Glutamatergic neuron (in vitro differentiated cells): ENCODE data around the gene MYRF. TPM values are rescaled to one million over a fixed set of nuclear protein-coding genes. Genes with fewer than 3 reads are reported as not detected.

ENCODE experiments used
- DNase-seq: peaks from one replicate; pipeline ENCODE4 v3.0.0; 2022
- H3K27ac Mint-ChIP-seq: one replicate; pipeline ENCODE4 v1.8.0; 2020; ENCODE audit warnings: mild to moderate bottlenecking, mixed read lengths, inconsistent platforms; ENCODE audit not compliant: unreplicated experiment
- H3K27me3 Mint-ChIP-seq: one replicate; pipeline ENCODE4 v1.8.0; 2020; ENCODE audit warnings: mild to moderate bottlenecking, moderate library complexity, mixed read lengths, inconsistent platforms; ENCODE audit not compliant: unreplicated experiment
- H3K36me3 Mint-ChIP-seq: one replicate; pipeline ENCODE4 v1.8.0; 2020; ENCODE audit warnings: mild to moderate bottlenecking, mixed read lengths, inconsistent platforms; ENCODE audit not compliant: unreplicated experiment
- H3K4me1 Mint-ChIP-seq: one replicate; pipeline ENCODE4 v1.8.0; 2020; ENCODE audit warnings: mild to moderate bottlenecking, low read depth, mixed read lengths, inconsistent platforms; ENCODE audit not compliant: unreplicated experiment
- H3K4me3 Mint-ChIP-seq: one replicate; pipeline ENCODE4 v1.8.0; 2020; ENCODE audit warnings: mild to moderate bottlenecking, mixed read lengths, inconsistent platforms; ENCODE audit not compliant: unreplicated experiment
- H3K9me3 Mint-ChIP-seq: one replicate; pipeline ENCODE4 v1.8.0; 2020; ENCODE audit warnings: mild to moderate bottlenecking, moderate library complexity, mixed read lengths, inconsistent platforms; ENCODE audit not compliant: unreplicated experiment
- total RNA-seq: library from RNA; stranded (reverse); fragmentation: NEBNext Ultra II Directional; extraction: Animal tissue kit (Norgen Biotek cat#: 25700); gene quantifications from one replicate; pipeline ENCODE4 v1.2.1, GENCODE V29; 2021; ENCODE audit not compliant: unreplicated experiment
- TF ChIP-seq, protein P1 (sequence below): fragments of 200-600 bp; sonication (generic); IDR thresholded peaks from one replicate; pipeline ENCODE4 v1.5.0; 2021; ENCODE audit not compliant: partially characterized antibody, unreplicated experiment

MYRF gene
- total RNA-seq, 1 donor from 2014 or later, result 0.29 TPM

DNA sequence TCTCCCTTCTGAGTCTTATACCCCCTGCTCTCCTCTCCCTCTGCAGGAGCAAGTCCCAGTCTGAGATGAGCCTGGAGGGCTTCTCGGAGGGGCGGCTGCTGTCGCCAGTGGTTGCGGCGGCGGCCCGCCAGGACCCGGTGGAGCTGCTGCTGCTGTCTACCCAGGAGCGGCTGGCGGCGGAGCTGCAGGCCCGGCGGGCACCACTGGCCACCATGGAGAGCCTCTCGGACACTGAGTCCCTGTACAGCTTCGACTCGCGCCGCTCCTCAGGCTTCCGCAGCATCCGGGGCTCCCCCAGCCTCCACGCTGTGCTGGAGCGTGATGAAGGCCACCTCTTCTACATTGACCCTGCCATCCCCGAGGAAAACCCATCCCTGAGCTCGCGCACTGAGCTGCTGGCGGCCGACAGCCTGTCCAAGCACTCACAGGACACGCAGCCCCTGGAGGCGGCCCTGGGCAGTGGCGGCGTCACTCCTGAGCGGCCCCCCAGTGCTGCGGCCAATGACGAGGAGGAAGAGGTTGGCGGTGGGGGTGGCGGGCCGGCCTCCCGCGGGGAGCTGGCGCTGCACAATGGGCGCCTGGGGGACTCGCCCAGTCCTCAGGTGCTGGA, 8.8 kb upstream of the MYRF start:
- Mint-ChIP-seq H3K4me1 (peaks cover 14% of the 10 kb centered on the region), H3K27ac (no peak overlapping the region), H3K36me3 (no peaks in the 10 kb centered on the region), H3K4me3 (no peak overlapping the region), H3K27me3 (peaks cover 3% of the 10 kb centered on the region), H3K9me3 (peaks cover 6% of the 10 kb centered on the region)
- peak; percentile 55 for DNase-seq
- TF ChIP-seq, protein P1, sequence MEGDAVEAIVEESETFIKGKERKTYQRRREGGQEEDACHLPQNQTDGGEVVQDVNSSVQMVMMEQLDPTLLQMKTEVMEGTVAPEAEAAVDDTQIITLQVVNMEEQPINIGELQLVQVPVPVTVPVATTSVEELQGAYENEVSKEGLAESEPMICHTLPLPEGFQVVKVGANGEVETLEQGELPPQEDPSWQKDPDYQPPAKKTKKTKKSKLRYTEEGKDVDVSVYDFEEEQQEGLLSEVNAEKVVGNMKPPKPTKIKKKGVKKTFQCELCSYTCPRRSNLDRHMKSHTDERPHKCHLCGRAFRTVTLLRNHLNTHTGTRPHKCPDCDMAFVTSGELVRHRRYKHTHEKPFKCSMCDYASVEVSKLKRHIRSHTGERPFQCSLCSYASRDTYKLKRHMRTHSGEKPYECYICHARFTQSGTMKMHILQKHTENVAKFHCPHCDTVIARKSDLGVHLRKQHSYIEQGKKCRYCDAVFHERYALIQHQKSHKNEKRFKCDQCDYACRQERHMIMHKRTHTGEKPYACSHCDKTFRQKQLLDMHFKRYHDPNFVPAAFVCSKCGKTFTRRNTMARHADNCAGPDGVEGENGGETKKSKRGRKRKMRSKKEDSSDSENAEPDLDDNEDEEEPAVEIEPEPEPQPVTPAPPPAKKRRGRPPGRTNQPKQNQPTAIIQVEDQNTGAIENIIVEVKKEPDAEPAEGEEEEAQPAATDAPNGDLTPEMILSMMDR, result no peak

DNA sequence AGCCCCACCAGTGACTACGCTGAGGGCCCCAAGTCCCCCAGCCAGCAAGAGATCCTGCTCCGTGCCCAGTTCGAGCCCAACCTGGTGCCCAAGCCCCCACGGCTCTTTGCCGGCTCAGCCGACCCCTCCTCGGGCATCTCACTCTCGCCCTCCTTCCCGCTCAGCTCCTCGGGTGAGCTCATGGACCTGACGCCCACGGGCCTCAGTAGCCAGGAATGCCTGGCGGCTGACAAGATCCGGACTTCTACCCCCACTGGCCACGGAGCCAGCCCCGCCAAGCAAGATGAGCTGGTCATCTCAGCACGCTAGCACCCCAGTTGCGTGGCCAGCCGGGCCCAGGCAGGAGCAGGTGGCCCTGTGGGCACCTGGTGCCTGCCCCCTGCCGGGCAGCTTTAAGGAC, 8.3 kb upstream of the MYRF start:
- no peak for DNase-seq
- Mint-ChIP-seq H3K4me3 (no peak overlapping the region), H3K4me1 (peaks cover 16% of the 10 kb centered on the region), H3K9me3 (peaks cover 6% of the 10 kb centered on the region), H3K27me3 (peaks cover 3% of the 10 kb centered on the region), H3K27ac (no peak overlapping the region), H3K36me3 (no peaks in the 10 kb centered on the region)
- TF ChIP-seq, protein P1, result no peak

DNA sequence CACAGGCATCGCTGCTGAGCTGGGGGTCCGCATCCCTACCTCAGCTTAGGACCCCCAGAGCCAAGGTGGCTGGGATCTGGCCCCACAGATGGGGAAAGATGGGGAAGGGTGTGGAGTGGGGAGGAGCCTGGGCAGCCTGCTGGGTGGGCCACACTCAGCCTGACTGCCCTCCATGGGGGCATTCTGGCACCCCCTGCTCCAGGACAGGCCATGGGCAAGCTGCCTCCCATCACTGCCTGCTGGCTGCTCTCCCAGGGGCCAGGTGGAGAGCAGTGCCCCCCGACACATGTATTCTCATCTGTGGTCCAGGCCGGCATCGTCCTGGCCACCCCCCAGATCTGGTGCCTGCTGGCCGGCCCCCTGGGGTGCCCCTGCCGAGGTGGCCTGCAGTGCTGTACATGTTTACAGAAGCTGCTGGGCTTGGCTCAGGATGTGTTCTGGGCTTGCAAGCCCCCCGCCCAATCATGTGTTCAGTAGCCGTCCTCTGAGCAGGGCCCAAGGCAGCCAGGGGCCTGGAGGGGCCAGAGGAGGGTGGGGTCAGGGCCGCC, 7.8 kb upstream of the MYRF start:
- Mint-ChIP-seq H3K27me3 (peaks cover 5% of the 10 kb centered on the region), H3K9me3 (peaks cover 6% of the 10 kb centered on the region), H3K27ac (no peak overlapping the region), H3K4me1 (peaks cover 21% of the 10 kb centered on the region), H3K4me3 (no peak overlapping the region), H3K36me3 (no peaks in the 10 kb centered on the region)
- TF ChIP-seq, protein P1, result no peak
- DNase-seq, result no peak

DNA sequence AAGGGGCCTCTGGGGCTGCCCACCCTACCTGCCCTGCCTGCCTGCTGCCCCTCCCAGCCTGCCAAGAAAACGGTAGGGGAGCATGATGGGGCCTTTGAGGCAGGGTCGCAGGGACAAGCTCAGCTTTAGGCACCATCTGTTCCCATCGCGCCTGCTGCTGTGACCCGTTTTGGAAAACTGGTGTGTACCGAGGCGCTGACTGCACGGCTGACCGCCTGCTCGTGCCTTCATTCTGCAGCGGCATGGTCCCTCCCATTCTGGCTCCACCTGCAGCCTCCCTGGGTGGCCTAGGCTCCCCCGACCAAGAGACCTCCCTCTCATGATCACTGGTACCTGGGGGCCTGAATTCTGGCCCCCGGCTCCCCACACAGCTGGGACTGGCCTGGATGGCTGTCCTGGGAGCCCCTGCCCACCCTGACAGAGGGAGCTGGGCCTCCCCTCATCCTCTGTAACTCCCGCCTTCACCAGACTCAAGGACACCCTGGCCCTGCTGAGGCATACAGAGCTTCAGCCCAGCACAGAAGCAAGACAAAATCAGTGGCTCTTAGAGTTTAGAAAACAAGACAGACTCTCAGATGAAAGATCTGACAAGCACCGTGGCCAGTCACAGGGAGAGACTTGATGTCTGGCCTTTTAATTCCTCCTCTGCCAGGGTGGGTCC, 6.5 kb upstream of the MYRF start:
- Mint-ChIP-seq H3K4me1 (peaks cover 19% of the 10 kb centered on the region), H3K4me3 (no peak overlapping the region), H3K27me3 (peaks cover 5% of the 10 kb centered on the region), H3K36me3 (no peaks in the 10 kb centered on the region), H3K9me3 (peaks cover 6% of the 10 kb centered on the region), H3K27ac (peak overlapping the region; percentile 60)
- no peak for DNase-seq
- TF ChIP-seq, protein P1, result no peak
